ENCODE data around the gene EIF5A.

Gene EIF5A

DNA sequence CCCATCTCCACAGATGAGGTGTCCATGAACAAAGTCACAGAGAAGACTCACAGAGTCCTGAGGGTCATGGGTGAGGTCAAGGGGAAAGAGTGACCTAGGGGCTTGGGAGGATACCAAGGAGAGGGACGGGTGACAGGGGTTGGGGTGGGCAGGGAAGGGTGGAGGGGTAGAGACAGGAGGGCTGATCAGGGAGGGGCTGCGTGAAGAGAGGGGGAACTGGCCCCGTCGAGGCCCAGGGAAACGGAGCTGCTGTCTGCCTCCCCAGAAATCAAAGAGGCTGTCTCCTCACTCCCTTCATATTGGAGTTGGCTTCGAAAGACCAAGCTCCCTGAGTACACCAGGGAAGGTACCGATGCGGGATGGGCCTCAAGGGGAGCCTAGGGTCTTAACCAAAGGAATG, 48.1 kb downstream of the EIF5A start:
- no peak for DNase-seq (ENCODE audit: low spot score)

DNA sequence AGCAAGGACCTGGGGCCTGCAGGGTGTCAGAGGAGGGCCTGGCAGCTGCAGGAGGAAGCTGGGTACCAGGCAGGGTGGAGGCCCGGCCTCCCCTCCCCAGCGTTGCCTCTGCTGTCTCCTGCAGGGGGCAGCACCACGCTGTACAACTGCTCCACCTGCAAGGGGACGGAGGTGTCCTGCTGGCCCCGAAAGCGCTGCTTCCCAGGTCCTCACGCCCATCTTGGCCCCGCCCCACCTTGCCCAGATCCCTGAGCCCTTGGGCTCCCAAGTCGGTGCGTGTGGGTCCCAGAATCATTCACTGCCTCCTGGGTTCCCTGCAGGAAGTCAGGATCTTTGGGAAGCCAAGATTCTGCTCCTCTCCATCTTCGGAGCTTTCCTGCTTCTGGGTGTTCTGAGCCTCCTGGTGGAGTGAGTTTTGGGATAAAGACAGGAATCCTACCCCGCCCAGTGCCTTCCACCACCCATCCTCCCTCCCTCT, 48.7 kb downstream of the EIF5A start:
- DNase-seq (ENCODE audit: low spot score), result peak; percentile 77

GRCh38 chr17:7356756-7357155, 49.3 kb downstream of the EIF5A start:
- DNase-seq (ENCODE audit: low spot score), result no peak

DNA sequence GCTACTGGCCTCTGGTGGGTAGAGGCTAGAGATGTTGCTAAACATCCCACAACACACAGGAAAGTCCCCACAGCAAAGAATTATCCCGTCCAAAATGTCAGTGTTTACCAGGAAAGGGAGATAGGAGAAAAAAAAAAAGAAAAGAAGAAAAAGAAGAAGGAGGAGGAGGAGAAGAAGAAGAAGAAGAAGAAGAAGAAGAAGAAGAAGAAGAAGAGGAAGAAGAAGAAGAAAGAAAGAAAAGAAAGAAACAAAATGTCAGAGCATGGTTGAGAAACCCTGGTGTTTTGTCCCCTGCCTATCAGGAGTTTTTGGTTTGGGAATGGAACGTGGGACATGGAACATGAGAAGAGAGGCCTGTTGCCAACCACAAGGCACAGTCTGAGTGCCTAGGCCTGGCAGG, 50.0 kb downstream of the EIF5A start:
- DNase-seq (ENCODE audit: low spot score), result no peak

DNA sequence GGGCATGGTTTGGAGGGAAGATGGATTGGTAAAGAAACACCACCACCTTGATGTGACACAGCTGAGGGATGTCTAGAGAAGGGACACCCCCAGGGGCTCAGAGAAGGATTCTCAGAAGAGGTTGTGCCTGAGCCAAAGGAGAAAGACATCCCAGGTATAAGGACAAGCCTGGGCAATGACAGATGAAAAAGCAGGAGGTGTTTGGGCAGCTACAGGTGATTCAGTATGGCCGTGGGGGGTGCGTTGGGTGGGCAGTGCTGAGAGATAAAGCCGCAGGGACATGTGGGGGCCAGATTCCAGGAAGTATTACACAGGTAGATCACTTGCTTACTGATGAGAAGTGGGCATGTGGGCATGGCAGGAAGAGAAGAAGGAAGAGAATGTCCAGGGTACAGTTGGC, 54.5 kb downstream of the EIF5A start:
- DNase-seq (ENCODE audit: low spot score), result no peak

Data from LoVo (cell line).